Esophagus squamous epithelium (tissue), 5 donors: ENCODE data around the gene CFAP92. TPM values are rescaled to one million over a fixed set of nuclear protein-coding genes. Genes with fewer than 3 reads are reported as not detected.

Experiments used
- DNase-seq: peaks from one replicate; lab custom pipeline; 2025; lab: John Stamatoyannopoulos, UW
- H3K27ac ChIP-seq, 4 donors: fragments of 200-600 bp; sonication (generic); one replicate each; pipeline ENCODE4 v1.5.1; 2016 to 2019; ENCODE audit warnings: mild to moderate bottlenecking in 1 of 4
- H3K27me3 ChIP-seq, 4 donors: fragments of 200-600 bp; sonication (generic); 1 replicate in 3 of 4; 2 replicates in 1 of 4; pipeline versions ENCODE4 v1.5.1 to v1.6.0; 2017 to 2021; ENCODE audit warnings: antibody characterized with exemption in 1 of 4
- H3K36me3 ChIP-seq, 3 donors: fragments of 200-600 bp; sonication (generic); one replicate each; pipeline ENCODE4 v1.5.1; 2016 to 2019
- H3K4me1 ChIP-seq, 3 donors: fragments of 200-600 bp; sonication (generic); one replicate each; pipeline ENCODE4 v1.5.1; 2017 to 2019
- H3K4me3 ChIP-seq, 4 donors: fragments of 200-600 bp; sonication (generic); 1 replicate in 3 of 4; 2 replicates in 1 of 4; pipeline ENCODE4 v1.5.1; 2016 to 2019; ENCODE audit warnings: mild to moderate bottlenecking in 2 of 4, moderate library complexity in 1 of 4
- H3K9me3 ChIP-seq, 3 donors: fragments of 200-600 bp; sonication (generic); one replicate each; pipeline ENCODE4 v1.5.1; 2016 to 2019
- POLR2A ChIP-seq, 4 donors: fragments of 450-650 bp; IDR thresholded peaks; one replicate each; pipeline ENCODE4 v1.6.1; 2017; ENCODE audit warnings: antibody characterized with exemption in 4 of 4, mild to moderate bottlenecking in 4 of 4, moderate library complexity in 3 of 4
- WGBS, 2 donors: methylation state at CpG; one replicate each; pipeline ENCODE4 v1.1.5; 2018; 5-methylcytosine and 5-hydroxymethylcytosine counted together
- intact Hi-C: fragments of 100-400 bp; cut with DNase I; formaldehyde crosslinking; loops from one replicate; pipeline ENCODE4 v1.15.0; 2022
- total RNA-seq, 4 donors: library from RNA; depleted of rRNA; stranded (reverse); fragments of >200 nt; gene quantifications; one replicate each; pipeline ENCODE4 v1.1.0, GENCODE V29; 2016
- TF ChIP-seq, protein P1 (sequence below), 6 experiments: fragments of 450-650 bp in 4 of 6; fragments of 200-600 bp in 2 of 6; sonication (generic) in 2 of 6; IDR thresholded peaks; one replicate each; pipeline ENCODE4 v1.5.1; 2016 to 2019; ENCODE audit warnings: antibody characterized with exemption in 6 of 6, mild to moderate bottlenecking in 4 of 6, moderate library complexity in 4 of 6
- donor health status: DM: yes; HTN: yes; CAD: no.

Gene CFAP92
- total RNA-seq, 4 donors from 2014 or later: 0.40 to 1.4 (median 0.98) TPM

DNA sequence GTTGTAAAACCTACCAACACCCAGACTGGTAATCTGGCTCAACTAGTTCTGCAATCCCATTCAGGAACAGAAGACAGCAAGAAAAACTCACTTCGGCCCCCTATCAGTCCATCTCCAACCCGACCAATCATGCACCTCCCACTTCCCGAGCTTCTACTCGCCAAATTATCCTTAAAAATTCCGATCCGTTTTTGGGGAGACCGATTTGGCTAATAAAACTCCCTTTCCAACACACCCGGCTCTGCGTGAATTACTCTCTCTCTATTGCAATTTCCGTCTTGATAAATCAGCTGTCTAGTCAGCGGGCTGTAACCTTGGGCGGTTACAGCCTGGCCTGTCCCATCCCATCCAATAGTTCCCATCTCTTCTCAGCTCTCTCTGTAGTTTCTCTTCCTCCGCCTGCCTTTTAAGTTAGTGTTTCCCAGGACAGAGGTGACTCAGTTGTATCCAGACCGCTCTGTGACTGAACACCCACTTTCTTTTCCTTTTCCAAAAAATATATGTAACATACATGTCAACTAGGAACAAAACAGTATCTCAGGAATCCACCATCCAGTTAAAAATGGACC lies 115.2 kb downstream of the CFAP92 start:
- no peak for DNase-seq
- Histone ChIP-seq H3K9me3 (no peaks in the 10 kb centered on the region), H3K4me3 (peak overlapping the region; percentile 63 to 89 (median 80)), H3K27ac (peak overlapping the region; percentile 88 to 99 (median 97)), H3K27me3 (no peaks in the 10 kb centered on the region), H3K36me3 (peaks cover 0 to 24% (median 0%) of the 10 kb centered on the region in 3 donors), H3K4me1 (peaks cover 24 to 70% (median 29%) of the 10 kb centered on the region in 3 donors)
- TF ChIP-seq, protein P1, sequence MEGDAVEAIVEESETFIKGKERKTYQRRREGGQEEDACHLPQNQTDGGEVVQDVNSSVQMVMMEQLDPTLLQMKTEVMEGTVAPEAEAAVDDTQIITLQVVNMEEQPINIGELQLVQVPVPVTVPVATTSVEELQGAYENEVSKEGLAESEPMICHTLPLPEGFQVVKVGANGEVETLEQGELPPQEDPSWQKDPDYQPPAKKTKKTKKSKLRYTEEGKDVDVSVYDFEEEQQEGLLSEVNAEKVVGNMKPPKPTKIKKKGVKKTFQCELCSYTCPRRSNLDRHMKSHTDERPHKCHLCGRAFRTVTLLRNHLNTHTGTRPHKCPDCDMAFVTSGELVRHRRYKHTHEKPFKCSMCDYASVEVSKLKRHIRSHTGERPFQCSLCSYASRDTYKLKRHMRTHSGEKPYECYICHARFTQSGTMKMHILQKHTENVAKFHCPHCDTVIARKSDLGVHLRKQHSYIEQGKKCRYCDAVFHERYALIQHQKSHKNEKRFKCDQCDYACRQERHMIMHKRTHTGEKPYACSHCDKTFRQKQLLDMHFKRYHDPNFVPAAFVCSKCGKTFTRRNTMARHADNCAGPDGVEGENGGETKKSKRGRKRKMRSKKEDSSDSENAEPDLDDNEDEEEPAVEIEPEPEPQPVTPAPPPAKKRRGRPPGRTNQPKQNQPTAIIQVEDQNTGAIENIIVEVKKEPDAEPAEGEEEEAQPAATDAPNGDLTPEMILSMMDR (IDR thresholded peaks at IDR 0.05): no peak
- no peak for TF ChIP-seq POLR2A (IDR thresholded peaks at IDR 0.05)
- WGBS, 2 donors: 1% methylated on average over 14 of the region's 14 CpGs
- intact Hi-C loops: no loop called here

DNA sequence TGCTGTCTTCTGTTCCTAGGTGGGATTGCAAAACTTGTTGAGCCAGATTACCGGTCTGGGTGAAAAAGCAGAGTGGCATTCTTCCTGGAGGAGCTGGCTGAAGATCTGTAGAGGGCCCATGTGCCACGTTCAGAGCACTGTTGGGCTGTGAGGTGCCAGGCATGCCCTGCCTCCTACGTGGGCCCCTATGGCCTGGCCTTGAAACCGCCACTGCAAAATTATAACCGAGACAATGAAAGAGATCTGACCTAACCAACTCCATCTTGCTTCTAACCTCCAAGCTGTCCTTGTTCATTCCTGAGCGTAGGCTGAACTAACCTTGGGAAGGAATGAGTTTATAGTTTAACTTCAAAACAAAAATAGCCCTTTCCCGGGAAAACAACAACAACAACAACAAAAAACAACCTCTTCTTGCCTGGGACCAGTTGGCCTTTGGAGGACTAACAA lies 115.8 kb downstream of the CFAP92 start:
- Histone ChIP-seq H3K9me3 (no peaks in the 10 kb centered on the region), H3K36me3 (peaks cover 0 to 19% (median 0%) of the 10 kb centered on the region in 3 donors), H3K27me3 (no peaks in the 10 kb centered on the region), H3K4me1 (peaks cover 28 to 70% (median 29%) of the 10 kb centered on the region in 3 donors), H3K27ac (peak overlapping the region; percentile 88 to 99 (median 97)), H3K4me3 (peak overlapping the region; percentile 63 to 89 (median 80))
- TF ChIP-seq, protein P1 (IDR thresholded peaks at IDR 0.05): no peak
- TF ChIP-seq POLR2A (IDR thresholded peaks at IDR 0.05): no peak
- 71 to 74% methylated on average over 7 of the region's 7 CpGs for WGBS, 2 donors
- DNase-seq: no peak
- intact Hi-C loops: no loop called here

DNA sequence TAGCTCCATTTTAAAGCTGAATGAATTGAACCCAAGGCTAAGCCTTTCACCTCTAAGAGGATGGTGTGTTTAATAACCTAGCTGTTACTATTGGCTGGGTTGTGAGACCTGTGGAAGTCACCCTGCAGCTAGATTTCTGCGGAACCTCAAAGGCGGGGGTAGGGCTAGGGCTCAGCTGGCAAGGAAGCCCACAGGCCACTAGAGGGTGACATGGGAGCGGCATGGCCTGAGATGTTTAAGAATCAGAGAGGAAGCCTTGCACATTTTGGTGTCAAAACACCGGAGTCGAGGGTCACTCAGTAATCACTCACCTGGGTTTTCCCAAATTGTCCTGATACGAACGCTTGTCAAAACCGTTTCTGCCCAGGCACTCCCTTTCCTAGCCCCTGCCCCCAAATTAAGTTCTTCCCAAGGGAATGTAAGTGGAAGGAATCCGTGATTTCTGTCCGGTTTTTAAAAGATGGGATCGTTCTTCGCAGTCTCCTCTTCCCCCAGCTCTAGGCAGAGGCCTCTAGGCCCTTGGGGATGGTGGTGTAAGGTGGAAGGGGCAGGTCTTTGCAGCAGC lies 118.2 kb downstream of the CFAP92 start:
- no peak overlapping the region for H3K27ac ChIP-seq
- no peaks in the 10 kb centered on the region for H3K36me3 ChIP-seq
- H3K4me3 ChIP-seq: no peak overlapping the region
- TF ChIP-seq, protein P1 (IDR thresholded peaks at IDR 0.05): peak in 4 of 6 experiments; percentile 9 to 31 (median 22)
- TF ChIP-seq POLR2A (IDR thresholded peaks at IDR 0.05): no peak
- H3K9me3 ChIP-seq: no peaks in the 10 kb centered on the region
- no peak for DNase-seq
- peaks cover 20 to 46% (median 21%) of the 10 kb centered on the region in 3 donors for H3K4me1 ChIP-seq
- intact Hi-C loops: no loop called here
- no peaks in the 10 kb centered on the region for H3K27me3 ChIP-seq
- 45 to 52% methylated on average over 11 to 12 of the region's 12 CpGs for WGBS, 2 donors

DNA sequence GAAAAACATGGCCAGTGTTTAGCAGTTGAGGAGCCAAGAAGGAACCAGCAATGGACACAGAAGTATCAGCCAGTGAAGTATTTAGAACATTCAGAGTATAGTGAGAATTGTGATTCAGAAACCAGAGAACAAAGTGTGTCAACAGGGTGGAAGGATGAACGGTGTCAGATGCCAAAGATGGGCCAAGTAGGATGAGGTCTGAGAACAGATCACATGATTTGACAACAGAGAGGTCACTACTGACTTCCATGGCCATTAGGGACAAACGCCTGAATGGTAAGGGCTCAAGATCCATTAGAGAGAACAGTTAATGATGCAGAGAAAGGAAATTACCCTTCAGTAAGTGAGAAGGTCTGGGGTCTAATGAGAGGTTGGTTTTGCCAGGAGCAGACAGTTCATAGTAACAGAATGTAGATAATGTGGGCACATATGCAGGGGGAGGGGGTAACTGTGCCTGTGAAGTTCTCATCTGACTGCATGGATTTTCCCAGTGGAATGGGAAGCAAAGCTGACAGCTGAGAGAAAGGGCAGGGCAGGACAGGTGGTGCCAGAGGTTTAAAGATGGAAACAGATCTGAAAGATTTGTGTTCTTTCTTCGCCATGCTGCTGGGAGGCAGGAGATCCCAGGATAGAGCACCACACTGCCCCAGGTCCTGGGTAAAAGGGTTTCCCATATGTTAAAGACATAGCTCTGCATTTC lies 119.2 kb downstream of the CFAP92 start:
- WGBS, 2 donors: 59 to 67% methylated on average over 3 of the region's 3 CpGs
- Histone ChIP-seq H3K4me1 (peaks cover 10 to 36% (median 14%) of the 10 kb centered on the region in 3 donors), H3K4me3 (no peak overlapping the region), H3K36me3 (no peaks in the 10 kb centered on the region), H3K9me3 (no peaks in the 10 kb centered on the region), H3K27me3 (no peaks in the 10 kb centered on the region), H3K27ac (no peak overlapping the region)
- intact Hi-C loops: no loop called here
- TF ChIP-seq POLR2A (IDR thresholded peaks at IDR 0.05): no peak
- TF ChIP-seq, protein P1 (IDR thresholded peaks at IDR 0.05): no peak
- no peak for DNase-seq
